Naive B cell (primary cell): ENCODE measurements around the gene TTLL5. TPM values are rescaled to one million over a fixed set of nuclear protein-coding genes. Genes with fewer than 3 reads are reported as not detected.
"Not testable (repeated sequence)": the region's sequence is repeated elsewhere in the genome, so short reads cannot be mapped to it uniquely, and the experiment has no call there.

Experiments
- ATAC-seq, 2 donors: fragments of 150-1000 bp; cut with Tn5 transposase; 2 replicates each; pipeline ENCODE4 v1.10.0; 2021; ENCODE audit warnings: low read depth in 2 of 2, mild to moderate bottlenecking in 2 of 2, moderate library complexity in 2 of 2
- DNase-seq: peaks from one replicate; pipeline ENCODE4 v3.0.0; 2022
- H3K27ac Mint-ChIP-seq, 6 donors: one replicate each; pipeline ENCODE4 v1.8.0; 2020 to 2022; ENCODE audit warnings: mild to moderate bottlenecking in 6 of 6, mixed read lengths in 6 of 6, moderate library complexity in 5 of 6, inconsistent platforms in 2 of 6
- H3K27me3 Mint-ChIP-seq, 3 donors: one replicate each; pipeline ENCODE4 v1.8.0; 2021 to 2022; ENCODE audit warnings: mixed read lengths in 3 of 3, mild to moderate bottlenecking in 1 of 3
- H3K36me3 Mint-ChIP-seq, 2 donors: one replicate each; pipeline ENCODE4 v1.8.0; 2020 to 2022; ENCODE audit warnings: mixed read lengths in 2 of 2, inconsistent platforms in 1 of 2, mild to moderate bottlenecking in 1 of 2
- H3K4me1 Mint-ChIP-seq, 3 donors: one replicate each; pipeline ENCODE4 v1.8.0; 2020 to 2022; ENCODE audit warnings: mixed read lengths in 3 of 3, inconsistent platforms in 1 of 3, mild to moderate bottlenecking in 1 of 3, moderate library complexity in 1 of 3
- H3K4me3 Mint-ChIP-seq, 8 donors: one replicate each; pipeline ENCODE4 v1.8.0; 2020 to 2022; ENCODE audit warnings: mild to moderate bottlenecking in 8 of 8, mixed read lengths in 8 of 8, moderate library complexity in 8 of 8, inconsistent platforms in 2 of 8
- H3K9me3 Mint-ChIP-seq, 7 donors: one replicate each; pipeline ENCODE4 v1.8.0; 2020 to 2022; ENCODE audit warnings: mixed read lengths in 7 of 7, mild to moderate bottlenecking in 5 of 7, inconsistent platforms in 2 of 7, moderate library complexity in 1 of 7
- polyA plus RNA-seq, 6 donors: library from polyadenylated mRNA; unstranded; fragments of 300-500 nt; fragmentation: Illumina TruSeq; gene quantifications; one replicate each; pipeline ENCODE4 v1.2.3, GENCODE V29; 2021; ENCODE audit warnings: low read depth in 6 of 6

Gene TTLL5
- polyA plus RNA-seq, 6 donors from 2014 or later: 3.8 to 15.9 (median 9.1) TPM

DNA sequence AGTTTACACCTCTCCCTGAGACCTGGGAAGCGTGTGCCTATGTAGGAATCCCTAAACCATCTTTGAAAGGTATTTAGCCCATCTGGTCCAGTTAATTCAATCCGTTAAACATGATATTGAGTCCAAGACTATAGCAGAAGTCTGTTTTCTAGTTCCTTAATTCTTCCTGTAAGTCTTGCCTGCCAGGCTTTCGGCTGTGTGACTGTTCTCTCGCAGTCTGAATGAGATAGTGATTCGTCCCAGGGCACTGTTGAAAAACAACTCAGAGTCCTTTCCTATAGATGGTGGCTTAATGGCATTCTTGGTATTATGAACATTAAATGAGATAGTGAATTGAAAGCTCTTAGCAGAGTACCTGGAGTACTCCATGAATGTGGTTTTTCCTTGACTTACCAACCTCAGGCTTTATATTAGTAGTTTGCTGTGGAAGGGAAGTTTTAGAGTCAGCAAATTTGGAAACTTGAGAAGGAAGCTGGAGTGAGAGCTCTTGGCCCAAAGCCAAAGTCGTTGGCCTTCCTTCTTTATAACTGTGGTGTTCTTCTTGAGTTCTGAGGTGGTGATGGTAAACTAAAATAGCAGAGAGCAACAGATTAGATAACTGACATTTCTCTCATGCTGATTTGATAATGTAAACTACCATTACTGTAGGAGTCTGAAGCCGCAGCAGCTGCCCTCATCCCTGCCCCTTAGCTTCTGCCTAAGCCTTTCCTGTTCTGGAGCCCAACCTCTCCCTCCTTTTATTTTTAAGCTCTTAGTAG, 244.3 kb downstream of the TTLL5 start:
- Mint-ChIP-seq H3K4me1 (no peaks in the 10 kb centered on the region), H3K27ac (peak overlapping the region in 2 of 6 donors; percentile 14 to 60), H3K4me3 (no peak overlapping the region), H3K36me3 (no peaks in the 10 kb centered on the region), H3K9me3 (no peaks in the 10 kb centered on the region), H3K27me3 (no peaks in the 10 kb centered on the region)
- no peak for DNase-seq
- no peak for ATAC-seq

DNA sequence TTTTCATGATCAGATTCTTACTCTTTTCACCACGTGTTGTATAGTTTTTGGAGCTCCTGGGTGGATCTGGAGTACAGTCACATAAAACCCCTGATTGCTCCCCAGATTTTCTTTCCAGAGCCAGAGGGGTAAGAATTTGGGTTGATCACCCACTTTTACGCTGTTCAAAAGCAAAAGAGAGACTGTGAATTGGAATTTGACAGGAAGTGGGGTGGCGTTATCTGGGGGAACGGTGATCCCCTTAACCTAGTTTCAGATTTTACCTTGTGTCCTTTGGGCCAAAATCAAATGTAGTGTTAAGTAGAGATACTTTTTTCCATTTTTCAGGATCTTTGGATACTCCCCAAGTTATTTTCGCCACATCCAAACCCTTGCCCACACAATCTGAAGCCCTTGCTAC, 245.2 kb downstream of the TTLL5 start:
- peak; percentile 1 for DNase-seq
- no peak for ATAC-seq
- Mint-ChIP-seq H3K27ac (no peak overlapping the region), H3K36me3 (no peaks in the 10 kb centered on the region), H3K9me3 (no peaks in the 10 kb centered on the region), H3K27me3 (no peaks in the 10 kb centered on the region), H3K4me3 (no peak overlapping the region), H3K4me1 (no peaks in the 10 kb centered on the region)

DNA sequence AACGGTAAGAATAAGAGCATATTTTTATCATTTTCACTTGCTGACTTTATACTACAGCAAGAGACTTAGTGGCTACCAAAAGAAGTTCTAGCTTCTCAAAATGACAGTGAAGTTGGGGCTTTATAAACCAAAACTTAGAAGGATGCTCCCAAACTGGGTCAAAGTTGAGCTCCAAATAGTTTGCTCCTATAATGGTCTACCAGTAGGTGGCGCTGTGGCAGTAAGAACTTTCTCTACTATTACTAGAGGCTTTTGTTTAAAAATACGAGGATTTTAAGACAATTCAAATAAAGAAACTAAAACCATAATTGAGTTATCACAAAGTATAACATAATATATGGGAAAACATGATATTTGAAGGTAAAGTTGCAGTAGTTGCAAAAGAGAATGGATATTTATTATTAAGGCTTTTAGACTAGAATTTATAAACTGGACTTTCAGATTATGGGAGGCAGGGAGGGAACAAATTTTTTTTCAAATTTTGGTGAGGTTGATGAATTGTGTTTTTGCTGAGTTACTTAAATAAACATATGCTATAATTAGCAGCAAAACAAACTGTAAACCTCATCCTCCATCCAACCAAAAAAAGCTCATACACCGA, 245.7 kb downstream of the TTLL5 start:
- H3K4me1 Mint-ChIP-seq: no peaks in the 10 kb centered on the region
- H3K27me3 Mint-ChIP-seq: no peaks in the 10 kb centered on the region
- H3K27ac Mint-ChIP-seq: no peak overlapping the region
- ATAC-seq: peak in 1 of 2 donors; percentile 56
- no peaks in the 10 kb centered on the region for H3K36me3 Mint-ChIP-seq
- H3K4me3 Mint-ChIP-seq: no peak overlapping the region
- peak; percentile 56 for DNase-seq
- H3K9me3 Mint-ChIP-seq: no peaks in the 10 kb centered on the region

DNA sequence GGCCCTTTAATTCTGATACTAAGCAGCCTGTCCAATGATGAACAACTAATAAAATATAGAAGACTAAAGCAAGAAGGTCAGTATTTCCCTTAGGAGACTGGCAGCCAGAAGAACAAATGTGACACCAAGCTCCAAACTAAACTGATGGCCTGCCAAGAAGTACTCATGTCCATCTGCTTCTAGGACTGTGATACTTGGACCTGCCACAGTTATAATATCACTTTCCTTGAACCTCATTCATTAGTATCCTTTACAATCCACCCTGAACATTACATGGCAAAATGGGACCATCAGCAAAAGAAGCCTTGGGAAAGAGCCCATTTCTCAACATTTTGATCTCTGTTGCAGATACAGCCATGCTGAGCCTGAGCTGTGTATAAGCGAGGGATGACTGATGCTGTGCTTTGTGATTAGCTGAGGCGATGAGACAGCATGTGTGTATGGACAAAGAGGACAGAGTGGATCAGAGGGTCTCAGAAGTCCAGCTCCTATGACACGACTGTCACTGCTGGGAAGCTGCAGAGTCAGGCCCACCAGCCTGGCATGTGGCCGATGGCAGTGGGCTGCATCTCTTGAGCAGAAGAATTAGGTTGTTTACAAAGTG, 246.8 kb downstream of the TTLL5 start:
- Mint-ChIP-seq H3K4me1 (no peaks in the 10 kb centered on the region), H3K27ac (no peak overlapping the region), H3K4me3 (no peak overlapping the region), H3K9me3 (no peaks in the 10 kb centered on the region), H3K27me3 (no peaks in the 10 kb centered on the region), H3K36me3 (no peaks in the 10 kb centered on the region)
- ATAC-seq (no peak), DNase-seq (no peak)

DNA sequence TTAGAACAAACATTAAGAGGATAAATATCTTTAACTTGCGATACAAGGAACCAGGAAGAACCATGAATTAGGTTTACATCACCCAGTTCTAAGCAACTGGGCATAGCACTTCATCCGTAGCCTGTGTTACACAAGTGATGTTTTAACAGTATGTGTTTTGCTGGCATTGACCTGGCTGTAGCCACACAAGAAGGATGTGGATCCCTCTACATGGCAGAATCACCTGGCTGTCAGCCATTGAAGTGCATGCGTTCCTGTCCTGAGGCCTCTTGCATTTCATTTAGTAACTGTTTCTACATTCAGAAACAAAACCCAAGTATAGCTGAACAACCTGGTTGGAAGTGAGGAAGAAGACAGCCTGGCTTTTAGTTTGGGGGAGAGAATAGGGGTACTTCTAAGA, 248.6 kb downstream of the TTLL5 start:
- Mint-ChIP-seq H3K4me1 (no peaks in the 10 kb centered on the region), H3K36me3 (no peaks in the 10 kb centered on the region), H3K27me3 (no peaks in the 10 kb centered on the region), H3K27ac (no peak overlapping the region), H3K4me3 (no peak overlapping the region), H3K9me3 (no peaks in the 10 kb centered on the region)
- no peak for DNase-seq
- ATAC-seq: no peak

DNA sequence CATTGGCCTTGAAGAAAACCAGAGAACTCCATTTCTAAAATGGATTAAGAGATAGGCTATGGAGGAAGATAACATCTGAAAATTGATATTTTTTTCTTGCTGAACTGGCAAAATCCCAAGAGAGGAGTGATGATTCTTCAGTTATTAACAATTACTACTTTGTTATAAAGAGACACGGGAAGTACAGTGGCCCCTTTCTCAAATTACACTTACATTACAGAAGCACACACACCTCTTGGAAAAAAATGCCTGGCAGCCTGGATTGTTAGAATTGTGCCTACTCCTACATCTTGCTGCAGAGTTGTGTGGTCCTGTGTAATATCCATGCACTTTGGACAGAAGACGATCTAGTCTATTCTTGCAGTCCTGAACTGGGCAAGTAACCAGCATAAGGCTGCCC, 249.0 kb downstream of the TTLL5 start:
- no peaks in the 10 kb centered on the region for H3K9me3 Mint-ChIP-seq

DNA sequence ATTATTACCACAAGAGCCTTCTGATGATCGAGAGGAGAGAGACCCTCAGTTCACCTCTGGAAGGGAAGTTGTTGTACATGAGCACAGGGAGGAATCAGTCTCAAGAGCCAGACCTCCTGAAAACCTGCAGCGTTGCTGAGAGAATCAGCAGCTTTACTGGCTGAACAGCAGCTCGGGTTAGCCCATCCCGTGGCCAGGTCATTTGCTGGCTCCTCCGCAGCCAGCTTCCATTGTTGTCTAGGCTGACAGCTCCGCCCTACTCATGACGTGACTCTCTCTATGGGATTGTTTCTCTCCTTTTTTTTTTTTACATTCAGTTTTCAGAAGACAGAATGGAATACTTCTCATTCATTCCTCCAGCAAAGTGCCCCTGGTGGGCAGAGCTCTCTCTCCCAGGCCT, 250.8 kb downstream of the TTLL5 start:
- DNase-seq (no peak), ATAC-seq (no peak)
- Mint-ChIP-seq H3K4me1 (no peaks in the 10 kb centered on the region), H3K9me3 (no peaks in the 10 kb centered on the region), H3K27me3 (no peaks in the 10 kb centered on the region), H3K36me3 (no peaks in the 10 kb centered on the region), H3K27ac (no peak overlapping the region), H3K4me3 (no peak overlapping the region)

More for the DNA sequence above, 249.0 kb downstream of the TTLL5 start:
- DNase-seq (no peak), ATAC-seq (no peak)
- Mint-ChIP-seq H3K27ac (no peak overlapping the region), H3K36me3 (no peaks in the 10 kb centered on the region), H3K27me3 (no peaks in the 10 kb centered on the region), H3K4me3 (no peak overlapping the region), H3K4me1 (no peaks in the 10 kb centered on the region)

DNA sequence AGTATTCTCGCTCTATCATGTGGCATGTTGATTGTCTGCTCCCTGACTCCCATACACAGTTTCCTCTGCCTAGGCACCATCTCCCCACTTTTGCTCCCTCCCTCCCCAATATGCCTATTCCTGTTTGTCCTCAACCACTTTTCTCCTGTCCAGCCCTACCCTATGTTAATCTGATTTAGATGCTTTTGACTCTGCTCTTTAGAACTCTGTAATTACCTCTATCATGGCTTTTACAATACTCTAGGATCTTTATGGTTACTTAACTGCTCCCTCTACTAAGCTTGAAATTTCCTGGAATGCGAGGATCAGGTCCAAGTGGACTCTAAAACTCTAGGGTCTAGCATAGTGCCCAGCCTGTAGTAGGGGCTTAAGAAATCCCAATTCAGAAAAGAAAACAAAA, 252.1 kb downstream of the TTLL5 start:
- Mint-ChIP-seq H3K36me3 (no peaks in the 10 kb centered on the region), H3K27ac (no peak overlapping the region), H3K4me3 (no peak overlapping the region), H3K9me3 (no peaks in the 10 kb centered on the region), H3K4me1 (peaks cover 6 to 9% (median 9%) of the 10 kb centered on the region in 3 donors), H3K27me3 (no peaks in the 10 kb centered on the region)
- no peak for DNase-seq
- no peak for ATAC-seq

DNA sequence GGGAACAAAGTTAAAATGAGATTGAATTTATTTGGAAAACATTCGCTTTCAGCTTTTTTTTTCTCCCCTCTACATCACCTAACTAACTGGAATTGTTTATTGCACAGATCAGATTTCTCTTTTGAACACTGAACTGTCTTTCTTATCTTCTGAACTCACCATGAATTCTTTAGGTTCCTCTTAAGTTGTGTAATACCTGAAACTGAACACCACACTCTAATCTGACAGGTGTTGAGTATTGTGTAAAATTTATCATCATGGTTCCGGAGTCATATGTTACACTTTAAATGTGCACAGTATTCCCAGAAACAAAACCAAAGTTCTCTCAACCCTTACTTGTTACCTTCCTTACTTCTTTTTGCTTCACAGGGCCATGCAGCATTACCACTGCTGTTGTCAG, 254.0 kb downstream of the TTLL5 start:
- Mint-ChIP-seq H3K36me3 (no peaks in the 10 kb centered on the region), H3K9me3 (no peaks in the 10 kb centered on the region), H3K4me3 (no peak overlapping the region), H3K27ac (no peak overlapping the region), H3K4me1 (peaks cover 6 to 13% (median 10%) of the 10 kb centered on the region in 3 donors), H3K27me3 (no peaks in the 10 kb centered on the region)
- ATAC-seq (no peak), DNase-seq (no peak)

DNA sequence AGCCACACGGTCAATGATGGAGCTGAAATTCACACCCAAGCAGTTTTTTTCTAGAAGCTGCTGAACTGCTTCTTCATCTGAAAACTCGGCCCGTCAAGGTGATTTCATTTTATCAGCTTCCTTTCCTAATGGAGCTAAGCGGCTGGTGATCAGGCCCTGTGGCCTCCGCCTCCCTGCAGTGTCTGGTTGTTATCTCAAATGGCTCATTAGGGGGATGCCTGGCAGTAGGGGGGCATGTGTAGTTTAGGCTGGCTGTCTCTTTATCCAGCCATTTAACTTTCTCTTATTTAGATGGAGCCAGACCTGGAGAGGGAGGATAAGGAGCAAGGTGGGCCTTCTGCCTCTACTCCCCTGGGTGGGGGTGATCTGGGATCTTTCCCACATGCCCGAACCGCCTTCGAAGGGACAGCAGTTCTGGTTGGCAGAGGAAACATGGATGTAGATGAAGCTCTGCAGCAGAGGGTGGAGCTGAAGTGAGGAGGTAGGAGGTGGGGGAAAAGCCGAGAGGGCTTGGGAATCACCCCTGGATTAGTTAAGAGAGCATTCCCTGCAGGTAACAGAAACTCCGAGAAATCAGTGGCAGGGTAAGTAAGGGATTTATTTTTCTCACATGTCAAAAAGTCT, 256.4 kb downstream of the TTLL5 start:
- Mint-ChIP-seq H3K27ac (peak overlapping the region in 4 of 6 donors; percentile 15 to 65 (median 46)), H3K9me3 (peaks cover 0 to 11% (median 4%) of the 10 kb centered on the region in 7 donors), H3K4me1 (peaks cover 6 to 20% (median 10%) of the 10 kb centered on the region in 3 donors), H3K36me3 (no peaks in the 10 kb centered on the region), H3K27me3 (no peaks in the 10 kb centered on the region), H3K4me3 (peak overlapping the region in 1 of 8 donors; percentile 56)
- ATAC-seq: no peak
- DNase-seq: no peak

DNA sequence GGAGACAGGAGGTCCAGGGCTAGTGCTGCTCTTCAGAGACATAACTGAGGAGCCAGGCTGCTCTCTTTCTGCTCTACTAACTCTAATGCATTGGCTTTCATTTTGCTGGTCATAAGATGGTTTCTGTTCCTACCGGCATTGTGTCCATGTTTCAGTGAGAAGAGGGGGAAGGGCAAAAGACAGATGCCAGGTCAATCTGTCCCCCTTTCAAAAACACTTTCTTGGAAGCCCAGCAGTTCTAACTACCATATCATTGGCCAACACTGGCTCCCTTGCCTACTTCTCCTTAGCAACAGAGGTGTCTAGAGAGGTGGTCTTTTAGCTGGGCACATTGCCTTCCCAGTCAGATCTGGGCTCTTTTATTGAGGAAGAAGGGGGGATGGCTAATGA, 256.9 kb downstream of the TTLL5 start:
- DNase-seq: no peak
- H3K27me3 Mint-ChIP-seq: no peaks in the 10 kb centered on the region
- peak overlapping the region in 3 of 6 donors; percentile 42 to 73 (median 58) for H3K27ac Mint-ChIP-seq
- no peaks in the 10 kb centered on the region for H3K36me3 Mint-ChIP-seq
- peaks cover 6 to 20% (median 10%) of the 10 kb centered on the region in 3 donors for H3K4me1 Mint-ChIP-seq
- no peak for ATAC-seq
- H3K4me3 Mint-ChIP-seq: no peak overlapping the region
- H3K9me3 Mint-ChIP-seq: peaks cover 0 to 11% (median 4%) of the 10 kb centered on the region in 7 donors

DNA sequence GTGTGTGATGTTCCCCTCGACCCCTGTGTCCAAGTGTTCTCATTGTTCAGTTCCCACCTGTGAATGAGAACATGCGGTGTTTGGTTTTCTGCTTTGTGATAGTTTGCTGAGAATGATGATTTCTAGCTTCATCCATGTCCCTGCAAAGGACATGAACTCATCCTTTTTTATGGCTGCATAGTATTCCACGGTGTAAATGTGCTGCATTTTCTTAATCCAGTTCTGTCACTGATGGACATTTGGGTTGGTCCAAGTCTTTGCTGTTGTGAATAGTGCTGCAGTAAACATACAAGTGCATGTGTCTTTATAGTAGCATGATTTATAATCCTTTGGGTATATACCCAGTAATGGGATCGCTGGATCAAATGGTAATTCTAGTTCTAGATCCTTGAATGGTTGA, 259.4 kb downstream of the TTLL5 start:
- Mint-ChIP-seq H3K9me3 (peaks cover 0 to 11% (median 4%) of the 10 kb centered on the region in 7 donors), H3K4me1 (peaks cover 6 to 20% (median 10%) of the 10 kb centered on the region in 3 donors)
- H3K27me3 Mint-ChIP-seq, H3K36me3 Mint-ChIP-seq, H3K4me3 Mint-ChIP-seq, ATAC-seq, H3K27ac Mint-ChIP-seq, DNase-seq: not testable (repeated sequence)

DNA sequence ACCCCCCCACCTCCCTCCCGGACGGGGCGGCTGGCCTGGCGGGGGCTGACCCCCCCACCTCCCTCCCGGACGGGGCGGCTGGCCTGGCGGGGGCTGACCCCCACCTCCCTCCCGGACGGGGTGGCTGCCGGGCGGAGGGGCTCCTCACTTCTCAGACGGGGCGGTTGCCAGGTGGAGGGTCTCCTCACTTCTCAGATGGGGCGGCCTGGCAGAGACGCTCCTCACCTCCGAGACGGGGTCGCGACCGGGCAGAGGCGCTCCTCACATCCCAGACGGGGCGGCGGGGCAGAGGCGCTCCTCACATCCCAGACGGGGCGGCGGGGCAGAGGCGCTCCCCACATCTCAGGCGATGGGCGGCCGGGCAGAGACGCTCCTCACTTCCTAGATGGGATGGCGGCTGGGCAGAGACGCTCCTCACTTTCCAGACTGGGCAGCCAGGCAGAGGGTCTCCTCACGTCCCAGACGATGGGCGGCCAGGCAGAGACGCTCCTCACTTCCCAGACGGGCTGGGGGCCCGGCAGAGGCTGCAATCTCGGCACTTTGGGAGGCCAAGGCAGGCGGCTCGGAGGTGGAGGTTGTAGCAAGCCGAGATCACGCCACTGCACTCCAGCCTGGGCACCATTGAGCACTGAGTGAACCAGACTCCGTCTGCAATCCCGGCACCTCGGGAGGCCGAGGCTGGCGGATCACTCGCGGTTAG, 264.2 kb downstream of the TTLL5 start:
- not testable (repeated sequence) for H3K36me3 Mint-ChIP-seq, DNase-seq, H3K9me3 Mint-ChIP-seq, H3K4me3 Mint-ChIP-seq, H3K4me1 Mint-ChIP-seq, H3K27me3 Mint-ChIP-seq, ATAC-seq
- H3K27ac Mint-ChIP-seq: peak overlapping the region in 2 of 6 donors; percentile 33 to 47
